GM12875 (cell line): Measurements from ENCODE around the gene FN3K.

Source experiments
- H3K4me3 ChIP-seq: one replicate; pipeline ENCODE4 v1.5.1; 2011; ENCODE audit warnings: low read depth, low read length, control low read depth
- CTCF ChIP-seq: IDR thresholded peaks from 2 replicates; pipeline ENCODE4 v1.5.1; 2011; ENCODE audit warnings: low read depth, mild to moderate bottlenecking, control low read depth, inconsistent platforms, low read length, moderate library complexity, borderline replicate concordance; ENCODE audit not compliant: insufficient read depth

The FN3K gene

GRCh38 chr17:82691714-82692113, 43.7 kb upstream of the FN3K start:
- no peak overlapping the region for H3K4me3 ChIP-seq
- no peak for TF ChIP-seq CTCF

- no peak for TF ChIP-seq CTCF
- H3K4me3 ChIP-seq, result no peak overlapping the region
These were observed 43.1 kb upstream of the FN3K start for GRCh38 chr17:82692268-82692667.

GRCh38 chr17:82693168-82693867, 42.1 kb upstream of the FN3K start:
- TF ChIP-seq CTCF, result no peak
- H3K4me3 ChIP-seq, result no peak overlapping the region

GRCh38 chr17:82694647-82695046, 40.8 kb upstream of the FN3K start:
- TF ChIP-seq CTCF, result no peak
- H3K4me3 ChIP-seq, result no peak overlapping the region

- no peak overlapping the region for H3K4me3 ChIP-seq
- no peak for TF ChIP-seq CTCF
These were observed 39.2 kb upstream of the FN3K start for GRCh38 chr17:82696259-82696658.

- no peak for TF ChIP-seq CTCF
These were observed 38.3 kb upstream of the FN3K start for GRCh38 chr17:82696916-82697807.

GRCh38 chr17:82697808-82698064, 37.7 kb upstream of the FN3K start:
- H3K4me3 ChIP-seq, result no peak overlapping the region
- no peak for TF ChIP-seq CTCF

More at GRCh38 chr17:82696916-82697807, 38.3 kb upstream of the FN3K start:
- H3K4me3 ChIP-seq, result no peak overlapping the region
